ENCODE data around the gene EXOC3L4. TPM values are rescaled to one million over a fixed set of nuclear protein-coding genes. Genes with fewer than 3 reads are reported as not detected.

EXOC3L4 gene
- total RNA-seq, 1 experiment from 2014 or later: 10.9 TPM

DNA sequence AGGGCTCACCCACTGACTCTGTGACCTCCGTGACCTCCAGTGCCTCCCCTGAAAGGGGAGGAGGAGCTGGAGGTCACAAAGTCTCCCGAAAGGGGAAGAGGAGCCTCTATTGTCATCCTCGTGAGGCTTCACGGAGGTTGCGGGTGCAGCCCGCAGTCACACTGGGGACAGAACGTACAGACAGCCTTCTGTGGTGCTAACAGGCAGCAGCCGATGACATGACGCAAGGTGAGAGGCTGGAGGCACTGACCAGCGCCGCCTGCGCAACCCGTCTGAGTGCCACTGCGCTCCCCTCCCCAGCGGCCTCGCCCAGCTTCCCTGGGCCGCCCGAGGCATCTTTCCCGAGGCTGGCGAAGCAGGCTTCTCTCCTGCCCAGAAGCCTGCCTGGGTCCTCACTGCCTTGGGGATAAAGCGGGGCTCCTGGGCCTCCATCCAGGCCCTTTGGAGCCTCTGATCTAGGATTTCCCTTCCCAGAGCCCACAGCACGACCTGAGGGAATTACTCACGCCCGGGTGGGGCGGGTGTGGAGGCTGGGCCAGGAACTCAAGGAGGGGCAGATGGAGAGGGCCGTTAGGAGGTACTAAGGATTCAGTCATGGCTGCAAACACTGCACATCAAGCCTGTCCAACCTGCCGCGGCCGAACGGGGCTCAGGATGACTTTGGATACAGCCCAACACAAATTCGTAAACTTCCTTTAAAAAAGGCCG lies 22.8 kb upstream of the EXOC3L4 start:
- intact Hi-C loops (cut with micrococcal nuclease; ENCODE audit: unreplicated experiment): loop anchor here (5.0 kb wide), 1 partner anchor 39 kb away; no protein-coding TSS in a partner anchor
- DNase-seq: peak; percentile 76

DNA sequence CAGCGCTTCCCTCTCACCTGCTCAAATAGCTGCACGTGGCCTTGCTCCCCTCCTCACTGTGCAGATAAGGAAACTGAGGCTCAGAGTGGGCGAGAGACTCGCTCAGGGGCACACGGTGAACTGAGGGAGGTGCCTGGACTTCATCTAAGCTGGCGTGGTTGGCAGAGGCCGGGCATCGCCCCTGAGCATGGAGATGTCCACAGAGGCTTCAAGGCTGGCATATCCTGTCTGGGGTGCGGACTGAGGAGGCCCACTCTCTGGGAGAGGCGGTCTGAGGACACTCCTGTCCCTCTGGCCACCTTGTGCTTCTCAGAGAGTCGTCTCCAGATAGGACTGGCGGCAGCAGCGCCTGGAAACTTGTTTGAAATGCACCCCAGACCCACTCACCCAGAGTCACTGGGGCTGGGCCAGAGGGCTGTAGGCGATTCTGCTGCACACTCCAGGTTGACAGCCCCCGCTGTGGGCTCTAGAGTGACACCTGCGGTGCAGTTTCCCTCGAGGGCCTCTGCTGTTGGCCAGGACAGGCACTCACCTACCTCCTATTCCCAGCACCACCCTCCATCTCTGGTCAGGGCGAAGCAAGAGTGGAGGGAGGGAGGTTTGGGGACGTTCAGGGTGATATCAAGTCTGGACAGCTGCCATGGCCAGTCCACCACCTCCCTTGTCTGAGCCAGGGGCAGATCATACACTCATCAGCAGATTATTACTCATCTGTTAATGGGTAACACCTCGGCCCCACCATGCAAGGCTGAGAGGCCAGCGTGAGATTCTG lies 21.7 kb upstream of the EXOC3L4 start:
- peak overlapping the region; percentile 76 for H3K4me3 Mint-ChIP-seq (ENCODE audit: low read depth, unreplicated experiment)
- DNase-seq: peak; percentile 90
- BruUV-seq (replicated peaks): TSS peak; percentile 62
- TF ChIP-seq, protein P1, sequence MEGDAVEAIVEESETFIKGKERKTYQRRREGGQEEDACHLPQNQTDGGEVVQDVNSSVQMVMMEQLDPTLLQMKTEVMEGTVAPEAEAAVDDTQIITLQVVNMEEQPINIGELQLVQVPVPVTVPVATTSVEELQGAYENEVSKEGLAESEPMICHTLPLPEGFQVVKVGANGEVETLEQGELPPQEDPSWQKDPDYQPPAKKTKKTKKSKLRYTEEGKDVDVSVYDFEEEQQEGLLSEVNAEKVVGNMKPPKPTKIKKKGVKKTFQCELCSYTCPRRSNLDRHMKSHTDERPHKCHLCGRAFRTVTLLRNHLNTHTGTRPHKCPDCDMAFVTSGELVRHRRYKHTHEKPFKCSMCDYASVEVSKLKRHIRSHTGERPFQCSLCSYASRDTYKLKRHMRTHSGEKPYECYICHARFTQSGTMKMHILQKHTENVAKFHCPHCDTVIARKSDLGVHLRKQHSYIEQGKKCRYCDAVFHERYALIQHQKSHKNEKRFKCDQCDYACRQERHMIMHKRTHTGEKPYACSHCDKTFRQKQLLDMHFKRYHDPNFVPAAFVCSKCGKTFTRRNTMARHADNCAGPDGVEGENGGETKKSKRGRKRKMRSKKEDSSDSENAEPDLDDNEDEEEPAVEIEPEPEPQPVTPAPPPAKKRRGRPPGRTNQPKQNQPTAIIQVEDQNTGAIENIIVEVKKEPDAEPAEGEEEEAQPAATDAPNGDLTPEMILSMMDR (IDR thresholded peaks at IDR 0.05; ENCODE audit: unreplicated experiment): peak; percentile 14
- no peaks in the 10 kb centered on the region for H3K9me3 Mint-ChIP-seq (ENCODE audit: low read depth, unreplicated experiment)
- intact Hi-C loops (cut with micrococcal nuclease; ENCODE audit: unreplicated experiment): loop anchor here (5.0 kb wide), 1 partner anchor 40 kb away; no protein-coding TSS in a partner anchor
- H3K27me3 Mint-ChIP-seq (ENCODE audit: unreplicated experiment): no peaks in the 10 kb centered on the region
- peak overlapping the region; percentile 96 for H3K27ac Mint-ChIP-seq (ENCODE audit: unreplicated experiment)
- H3K36me3 Mint-ChIP-seq (ENCODE audit: insufficient read depth, unreplicated experiment): peaks cover 70% of the 10 kb centered on the region
- CTCF ChIA-PET: interaction anchor here (0.5 to 1.4 kb wide), 4 partner anchors 32 to 363 kb away, joined by 3 to 4 read pairs (median 3); no protein-coding TSS in a partner anchor
- peaks cover 23% of the 10 kb centered on the region for H3K4me1 Mint-ChIP-seq (ENCODE audit: low read depth, unreplicated experiment)

More for the DNA sequence above, 22.8 kb upstream of the EXOC3L4 start:
- H3K27ac Mint-ChIP-seq (ENCODE audit: unreplicated experiment): peak overlapping the region; percentile 96
- H3K9me3 Mint-ChIP-seq (ENCODE audit: low read depth, unreplicated experiment): no peaks in the 10 kb centered on the region
- CTCF ChIA-PET: interaction anchor here (0.6 to 1.4 kb wide), 3 partner anchors 33 to 441 kb away, joined by 3 read pairs; no protein-coding TSS in a partner anchor
- peak overlapping the region; percentile 76 for H3K4me3 Mint-ChIP-seq (ENCODE audit: low read depth, unreplicated experiment)
- H3K27me3 Mint-ChIP-seq (ENCODE audit: unreplicated experiment): no peaks in the 10 kb centered on the region
- TF ChIP-seq, protein P1 (IDR thresholded peaks at IDR 0.05; ENCODE audit: unreplicated experiment): no peak
- peaks cover 33% of the 10 kb centered on the region for H3K4me1 Mint-ChIP-seq (ENCODE audit: low read depth, unreplicated experiment)
- peaks cover 80% of the 10 kb centered on the region for H3K36me3 Mint-ChIP-seq (ENCODE audit: insufficient read depth, unreplicated experiment)
- BruUV-seq (replicated peaks): no TSS peak

DNA sequence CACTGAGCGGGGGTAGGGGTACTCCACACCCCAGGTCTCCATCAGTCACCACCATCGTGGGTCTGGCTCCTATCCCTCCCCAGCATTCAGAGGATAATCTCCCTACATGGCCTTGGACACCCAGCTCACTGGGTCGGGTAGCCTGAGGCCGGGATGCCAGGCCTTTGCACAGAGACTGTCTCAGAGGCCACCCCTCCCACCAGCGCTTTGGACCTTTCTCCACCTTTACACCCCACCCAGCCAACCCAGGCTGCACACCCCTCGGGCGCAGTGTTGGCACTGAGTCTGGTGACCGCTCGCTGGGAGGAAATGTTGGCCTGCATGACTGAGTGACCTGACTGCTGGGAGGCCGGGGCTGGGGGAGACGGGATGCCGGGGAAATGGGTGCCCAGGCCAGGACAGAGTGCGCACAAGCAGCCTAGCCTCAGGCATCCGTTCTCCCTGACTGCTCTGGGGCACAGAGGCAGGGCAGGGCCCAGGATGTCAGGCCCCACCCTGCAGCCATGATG lies 21.1 kb upstream of the EXOC3L4 start:
- H3K27me3 Mint-ChIP-seq (ENCODE audit: unreplicated experiment): no peaks in the 10 kb centered on the region
- CTCF ChIA-PET: interaction anchor here (0.6 to 1.4 kb wide), 3 partner anchors 32 to 93 kb away, joined by 3 to 4 read pairs (median 3); no protein-coding TSS in a partner anchor
- peak; percentile 85 for DNase-seq
- peaks cover 20% of the 10 kb centered on the region for H3K4me1 Mint-ChIP-seq (ENCODE audit: low read depth, unreplicated experiment)
- H3K9me3 Mint-ChIP-seq (ENCODE audit: low read depth, unreplicated experiment): no peaks in the 10 kb centered on the region
- H3K4me3 Mint-ChIP-seq (ENCODE audit: low read depth, unreplicated experiment): peak overlapping the region; percentile 76
- TF ChIP-seq, protein P1 (IDR thresholded peaks at IDR 0.05; ENCODE audit: unreplicated experiment): no peak
- H3K27ac Mint-ChIP-seq (ENCODE audit: unreplicated experiment): peak overlapping the region; percentile 96
- BruUV-seq (replicated peaks): no TSS peak
- intact Hi-C loops (cut with micrococcal nuclease; ENCODE audit: unreplicated experiment): loop anchor here (5.0 kb wide), 1 partner anchor 41 kb away; no protein-coding TSS in a partner anchor
- peaks cover 66% of the 10 kb centered on the region for H3K36me3 Mint-ChIP-seq (ENCODE audit: insufficient read depth, unreplicated experiment)
